HCT116 (cell line): ENCODE measurements around the gene RIMS1. TPM values are rescaled to one million over a fixed set of nuclear protein-coding genes. Genes with fewer than 3 reads are reported as not detected.

ENCODE experiments used
- ATAC-seq: fragments of 200-7000 bp; cut with Tn5 transposase; 2 replicates; pipeline ENCODE4 v1.9.1; 2020; ENCODE audit warnings: mild to moderate bottlenecking, moderate library complexity
- BruUV-seq: library from RNA; stranded (reverse); fragments of 400-500 nt; replicated peaks from 2 replicates; lab custom pipeline; 2021; lab: Mats Ljungman, UMichigan
- CTCF ChIA-PET: fragments of 300-600 bp; sonication (Branson Sonifier 250); formaldehyde crosslinking; loops from one replicate; lab custom pipeline; 2021; ENCODE audit warnings: antibody characterized with exemption; lab: Charles Lee
- POLR2A ChIA-PET: fragments of 300-600, 350-600 bp; sonication (Branson Sonifier 250); formaldehyde crosslinking; loops from one replicate; lab custom pipeline; 2021; ENCODE audit warnings: antibody characterized with exemption; lab: Charles Lee
- RAD21 ChIA-PET, 2 experiments: fragments of 300-600 bp; sonication (Branson Sonifier 250); formaldehyde crosslinking; loops; one replicate each; lab custom pipeline; 2023; ENCODE audit warnings: low total read pairs in 2 of 2; ENCODE audit not compliant: uncharacterized antibody in 2 of 2, unreplicated experiment in 2 of 2, low non-redundant PET in 1 of 2; lab: Charles Lee
- DNase-seq: peaks from one replicate; pipeline ENCODE4 v3.0.0-alpha.2; 2010; ENCODE audit warnings: low read depth, low spot score
- H2AFZ ChIP-seq: fragments of 200-600 bp; shearing (Covaris generic), sonication (generic); 2 replicates; pipeline ENCODE4 v1.6.1; 2017; ENCODE audit warnings: low read depth, mixed run types, mixed read lengths, antibody characterized with exemption, low read length; ENCODE audit not compliant: poor library complexity, severe bottlenecking
- H3K27ac ChIP-seq: 2 replicates; pipeline ENCODE4 v1.5.1; 2012; ENCODE audit warnings: low read depth, low read length
- H3K27me3 ChIP-seq: fragments of 200-600 bp; sonication (generic); 2 replicates; pipeline ENCODE4 v1.6.1; 2016; ENCODE audit warnings: mixed run types, low read length, mixed read lengths; ENCODE audit not compliant: insufficient read depth
- H3K36me3 ChIP-seq, 2 experiments: fragments of 200-500 bp in 1 of 2; fragments of 200-600 bp in 1 of 2; sonication (Bioruptor generic) in 1 of 2; sonication (generic) in 1 of 2; 2 replicates each; pipeline versions ENCODE4 v1.5.1 to v1.6.1; 2014 to 2016; ENCODE audit warnings: low read length in 2 of 2, inconsistent platforms in 1 of 2, mixed read lengths in 1 of 2, mixed run types in 1 of 2; ENCODE audit not compliant: insufficient read depth in 2 of 2, control insufficient read depth in 1 of 2
- H3K4me1 ChIP-seq, 2 experiments: fragments of 200-600 bp in 1 of 2; sonication (generic) in 1 of 2; 2 replicates each; pipeline versions ENCODE4 v1.5.1 to v1.6.1; 2012 to 2017; ENCODE audit warnings: low read length in 2 of 2, inconsistent platforms in 1 of 2, mild to moderate bottlenecking in 1 of 2, mixed read lengths in 1 of 2, mixed run types in 1 of 2, moderate library complexity in 1 of 2; ENCODE audit not compliant: insufficient read depth in 2 of 2, control insufficient read depth in 1 of 2
- H3K4me2 ChIP-seq: fragments of 200-600 bp; sonication (generic); 2 replicates; pipeline ENCODE4 v1.6.1; 2017; ENCODE audit warnings: mixed run types, low read length, mixed read lengths
- H3K4me3 ChIP-seq, 2 experiments: fragments of 200-600 bp in 1 of 2; sonication (generic) in 1 of 2; replicated peaks in 1 of 2; 2 replicates each; pipeline ENCODE4 v1.5.1; 2011 to 2016; ENCODE audit warnings: low read length in 2 of 2, control low read depth in 1 of 2, low read depth in 1 of 2, mild to moderate bottlenecking in 1 of 2, mixed read lengths in 1 of 2, mixed run types in 1 of 2
- H3K79me2 ChIP-seq: fragments of 200-600 bp; sonication (generic); 2 replicates; pipeline ENCODE4 v1.6.1; 2017; ENCODE audit warnings: mild to moderate bottlenecking, mixed run types, low read length, moderate library complexity, mixed read lengths; ENCODE audit not compliant: insufficient read depth
- H3K9ac ChIP-seq: fragments of 200-600 bp; sonication (generic); 2 replicates; pipeline ENCODE4 v1.6.1; 2016; ENCODE audit warnings: low read length, mixed read lengths
- H3K9me2 ChIP-seq: fragments of 200-600 bp; sonication (generic), shearing (Covaris generic); 2 replicates; pipeline ENCODE4 v1.6.1; 2017; ENCODE audit warnings: mixed run types, mild to moderate bottlenecking, moderate library complexity; ENCODE audit not compliant: insufficient read depth
- H3K9me3 ChIP-seq, 2 experiments: fragments of 200-500 bp in 1 of 2; fragments of 200-600 bp in 1 of 2; sonication (Bioruptor generic) in 1 of 2; sonication (generic) in 1 of 2; 2 replicates each; pipeline ENCODE4 v1.6.1; 2014 to 2017; ENCODE audit warnings: low read length in 2 of 2, mixed read lengths in 2 of 2, inconsistent platforms in 1 of 2, low read depth in 1 of 2, mild to moderate bottlenecking in 1 of 2, mixed run types in 1 of 2, moderate library complexity in 1 of 2; ENCODE audit not compliant: control insufficient read depth in 1 of 2, insufficient read depth in 1 of 2
- H4K20me1 ChIP-seq: fragments of 200-600 bp; sonication (generic), shearing (Covaris generic); 2 replicates; pipeline ENCODE4 v1.6.1; 2017; ENCODE audit warnings: mixed run types, mild to moderate bottlenecking, moderate library complexity; ENCODE audit not compliant: insufficient read depth
- CEBPB ChIP-seq: IDR thresholded peaks from 2 replicates; pipeline ENCODE4 v1.6.1; 2012; ENCODE audit warnings: low read depth
- FOSL1 ChIP-seq: IDR thresholded peaks from 2 replicates; pipeline ENCODE4 v1.6.1; 2012; ENCODE audit warnings: low read depth
- POLR2A ChIP-seq: IDR thresholded peaks from 2 replicates; pipeline ENCODE4 v1.7.0; 2011; ENCODE audit warnings: borderline replicate concordance; ENCODE audit not compliant: insufficient read depth, insufficient read length; ENCODE audit errors: extremely low read depth
- POLR2AphosphoS5 ChIP-seq: IDR thresholded peaks from 2 replicates; pipeline ENCODE4 v1.6.1; 2011; ENCODE audit warnings: mild to moderate bottlenecking, low read depth, low read length, moderate library complexity
- RAD21 ChIP-seq: IDR thresholded peaks from 2 replicates; pipeline ENCODE4 v1.6.1; 2012; ENCODE audit warnings: low read depth, mild to moderate bottlenecking
- SIN3A ChIP-seq: IDR thresholded peaks from 2 replicates; pipeline ENCODE4 v1.6.1; 2012; ENCODE audit warnings: low read depth
- ZFX ChIP-seq: fragments of 450-650 bp; IDR thresholded peaks from 2 replicates; pipeline ENCODE4 v1.6.1; 2017
- ZNF274 ChIP-seq: fragments of 200-500 bp; sonication (Bioruptor generic); IDR thresholded peaks from 2 replicates; pipeline ENCODE4 v1.6.1; 2014; ENCODE audit warnings: mild to moderate bottlenecking, low read depth, low read length, inconsistent platforms
- intact Hi-C: fragments of 100-400 bp; cut with micrococcal nuclease; formaldehyde crosslinking; loops from 2 replicates; pipeline ENCODE4 v1.10.0; 2022
- total RNA-seq: library from RNA; stranded (reverse); gene quantifications from one replicate; pipeline ENCODE4 v1.2.1, GENCODE V29; 2021; ENCODE audit not compliant: unreplicated experiment
- TF ChIP-seq, protein P1 (sequence below): IDR thresholded peaks from 2 replicates; pipeline ENCODE4 v1.6.1; 2012; ENCODE audit warnings: low read depth
- TF ChIP-seq, protein P2 (sequence below): IDR thresholded peaks from 2 replicates; pipeline ENCODE4 v1.6.1; 2011; ENCODE audit warnings: mild to moderate bottlenecking, low read length, moderate library complexity; ENCODE audit not compliant: insufficient replicate concordance; ENCODE audit errors: extremely low read depth
- TF ChIP-seq, protein P3 (sequence below), 3 experiments: fragments of 200-600 bp in 1 of 3; sonication (generic) in 1 of 3; IDR thresholded peaks in 2 of 3; conservative IDR thresholded peaks in 1 of 3; 2 replicates each; pipeline ENCODE4 v1.5.1; 2012 to 2017; ENCODE audit warnings: low read depth in 2 of 3, low read length in 2 of 3, antibody characterized with exemption in 1 of 3, borderline replicate concordance in 1 of 3, control low read depth in 1 of 3, mild to moderate bottlenecking in 1 of 3, mixed read lengths in 1 of 3, mixed run types in 1 of 3, moderate library complexity in 1 of 3; ENCODE audit not compliant: insufficient read depth in 1 of 3
- TF ChIP-seq, protein P4 (sequence below): IDR thresholded peaks from 2 replicates; pipeline ENCODE4 v1.6.1; 2012

The RIMS1 gene
- total RNA-seq, 1 experiment from 2014 or later, result not detected

DNA sequence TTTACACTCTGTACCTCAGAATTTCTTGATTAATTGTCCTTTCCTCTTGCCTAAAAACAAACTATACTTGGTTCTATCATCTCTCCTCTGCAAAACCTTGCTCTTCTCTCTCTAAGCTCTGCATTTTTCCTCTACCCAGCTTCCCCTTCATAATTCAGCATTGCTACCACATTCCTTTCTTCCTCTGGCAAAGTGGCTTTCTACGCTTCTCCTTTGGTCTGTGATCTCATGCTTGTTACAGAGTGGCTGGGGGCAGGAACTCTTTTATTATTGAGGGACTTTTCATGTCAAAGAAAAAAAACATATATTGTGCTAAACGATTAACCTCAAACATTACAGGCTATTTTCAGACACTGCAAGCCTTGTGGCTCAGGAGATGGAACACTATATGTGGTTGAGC is 402.2 kb downstream of the RIMS1 start:
- CTCF ChIA-PET, result no interaction called here
- Histone ChIP-seq H3K9me2 (no peaks in the 10 kb centered on the region), H3K9ac (no peak overlapping the region)

More for the DNA sequence above, 402.2 kb downstream of the RIMS1 start:
- H3K9me3 ChIP-seq, result no peaks in the 10 kb centered on the region
- no peaks in the 10 kb centered on the region for H3K79me2 ChIP-seq
- DNase-seq, result no peak
- RAD21 ChIA-PET, result no interaction called here
- no TSS peak for BruUV-seq
- H2AFZ ChIP-seq, result no peak overlapping the region
- TF ChIP-seq FOSL1, result no peak
- TF ChIP-seq, protein P1, sequence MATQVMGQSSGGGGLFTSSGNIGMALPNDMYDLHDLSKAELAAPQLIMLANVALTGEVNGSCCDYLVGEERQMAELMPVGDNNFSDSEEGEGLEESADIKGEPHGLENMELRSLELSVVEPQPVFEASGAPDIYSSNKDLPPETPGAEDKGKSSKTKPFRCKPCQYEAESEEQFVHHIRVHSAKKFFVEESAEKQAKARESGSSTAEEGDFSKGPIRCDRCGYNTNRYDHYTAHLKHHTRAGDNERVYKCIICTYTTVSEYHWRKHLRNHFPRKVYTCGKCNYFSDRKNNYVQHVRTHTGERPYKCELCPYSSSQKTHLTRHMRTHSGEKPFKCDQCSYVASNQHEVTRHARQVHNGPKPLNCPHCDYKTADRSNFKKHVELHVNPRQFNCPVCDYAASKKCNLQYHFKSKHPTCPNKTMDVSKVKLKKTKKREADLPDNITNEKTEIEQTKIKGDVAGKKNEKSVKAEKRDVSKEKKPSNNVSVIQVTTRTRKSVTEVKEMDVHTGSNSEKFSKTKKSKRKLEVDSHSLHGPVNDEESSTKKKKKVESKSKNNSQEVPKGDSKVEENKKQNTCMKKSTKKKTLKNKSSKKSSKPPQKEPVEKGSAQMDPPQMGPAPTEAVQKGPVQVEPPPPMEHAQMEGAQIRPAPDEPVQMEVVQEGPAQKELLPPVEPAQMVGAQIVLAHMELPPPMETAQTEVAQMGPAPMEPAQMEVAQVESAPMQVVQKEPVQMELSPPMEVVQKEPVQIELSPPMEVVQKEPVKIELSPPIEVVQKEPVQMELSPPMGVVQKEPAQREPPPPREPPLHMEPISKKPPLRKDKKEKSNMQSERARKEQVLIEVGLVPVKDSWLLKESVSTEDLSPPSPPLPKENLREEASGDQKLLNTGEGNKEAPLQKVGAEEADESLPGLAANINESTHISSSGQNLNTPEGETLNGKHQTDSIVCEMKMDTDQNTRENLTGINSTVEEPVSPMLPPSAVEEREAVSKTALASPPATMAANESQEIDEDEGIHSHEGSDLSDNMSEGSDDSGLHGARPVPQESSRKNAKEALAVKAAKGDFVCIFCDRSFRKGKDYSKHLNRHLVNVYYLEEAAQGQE, result no peak
- no peak for TF ChIP-seq RAD21
- TF ChIP-seq CEBPB, result no peak
- TF ChIP-seq ZFX, result no peak
- TF ChIP-seq, protein P2, sequence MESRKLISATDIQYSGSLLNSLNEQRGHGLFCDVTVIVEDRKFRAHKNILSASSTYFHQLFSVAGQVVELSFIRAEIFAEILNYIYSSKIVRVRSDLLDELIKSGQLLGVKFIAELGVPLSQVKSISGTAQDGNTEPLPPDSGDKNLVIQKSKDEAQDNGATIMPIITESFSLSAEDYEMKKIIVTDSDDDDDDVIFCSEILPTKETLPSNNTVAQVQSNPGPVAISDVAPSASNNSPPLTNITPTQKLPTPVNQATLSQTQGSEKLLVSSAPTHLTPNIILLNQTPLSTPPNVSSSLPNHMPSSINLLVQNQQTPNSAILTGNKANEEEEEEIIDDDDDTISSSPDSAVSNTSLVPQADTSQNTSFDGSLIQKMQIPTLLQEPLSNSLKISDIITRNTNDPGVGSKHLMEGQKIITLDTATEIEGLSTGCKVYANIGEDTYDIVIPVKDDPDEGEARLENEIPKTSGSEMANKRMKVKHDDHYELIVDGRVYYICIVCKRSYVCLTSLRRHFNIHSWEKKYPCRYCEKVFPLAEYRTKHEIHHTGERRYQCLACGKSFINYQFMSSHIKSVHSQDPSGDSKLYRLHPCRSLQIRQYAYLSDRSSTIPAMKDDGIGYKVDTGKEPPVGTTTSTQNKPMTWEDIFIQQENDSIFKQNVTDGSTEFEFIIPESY, result no peak
- TF ChIP-seq, protein P3, sequence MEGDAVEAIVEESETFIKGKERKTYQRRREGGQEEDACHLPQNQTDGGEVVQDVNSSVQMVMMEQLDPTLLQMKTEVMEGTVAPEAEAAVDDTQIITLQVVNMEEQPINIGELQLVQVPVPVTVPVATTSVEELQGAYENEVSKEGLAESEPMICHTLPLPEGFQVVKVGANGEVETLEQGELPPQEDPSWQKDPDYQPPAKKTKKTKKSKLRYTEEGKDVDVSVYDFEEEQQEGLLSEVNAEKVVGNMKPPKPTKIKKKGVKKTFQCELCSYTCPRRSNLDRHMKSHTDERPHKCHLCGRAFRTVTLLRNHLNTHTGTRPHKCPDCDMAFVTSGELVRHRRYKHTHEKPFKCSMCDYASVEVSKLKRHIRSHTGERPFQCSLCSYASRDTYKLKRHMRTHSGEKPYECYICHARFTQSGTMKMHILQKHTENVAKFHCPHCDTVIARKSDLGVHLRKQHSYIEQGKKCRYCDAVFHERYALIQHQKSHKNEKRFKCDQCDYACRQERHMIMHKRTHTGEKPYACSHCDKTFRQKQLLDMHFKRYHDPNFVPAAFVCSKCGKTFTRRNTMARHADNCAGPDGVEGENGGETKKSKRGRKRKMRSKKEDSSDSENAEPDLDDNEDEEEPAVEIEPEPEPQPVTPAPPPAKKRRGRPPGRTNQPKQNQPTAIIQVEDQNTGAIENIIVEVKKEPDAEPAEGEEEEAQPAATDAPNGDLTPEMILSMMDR (IDR thresholded peaks at IDR 0.05 in 2 of 3, conservative IDR thresholded peaks at IDR 0.05 in 1 of 3; ENCODE audit: borderline replicate concordance in 1 of 3, insufficient read depth in 1 of 3, low read depth in 2 of 3, low read length in 2 of 3), result no peak
- TF ChIP-seq SIN3A, result no peak
- no peak for TF ChIP-seq POLR2AphosphoS5
- no peak for TF ChIP-seq ZNF274
- TF ChIP-seq, protein P4, sequence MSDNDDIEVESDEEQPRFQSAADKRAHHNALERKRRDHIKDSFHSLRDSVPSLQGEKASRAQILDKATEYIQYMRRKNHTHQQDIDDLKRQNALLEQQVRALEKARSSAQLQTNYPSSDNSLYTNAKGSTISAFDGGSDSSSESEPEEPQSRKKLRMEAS, result no peak
- TF ChIP-seq POLR2A, result no peak
- TF ChIP-seq, all 23 proteins: peak for 0
- intact Hi-C loops, result no loop called here
- Histone ChIP-seq H3K27me3 (peaks cover 6% of the 10 kb centered on the region; the same call in 1 of the 2 replicates), H3K27ac (no peak overlapping the region), H4K20me1 (no peaks in the 10 kb centered on the region), H3K4me3 (no peak overlapping the region), H3K36me3 (no peaks in the 10 kb centered on the region), H3K4me1 (no peaks in the 10 kb centered on the region), H3K4me2 (no peak overlapping the region)
- no peak for ATAC-seq
- POLR2A ChIA-PET, result no interaction called here
